ENCODE data around the gene TTI1. TPM values are rescaled to one million over a fixed set of nuclear protein-coding genes. Genes with fewer than 3 reads are reported as not detected.

The TTI1 gene
- total RNA-seq (2021; ENCODE audit: unreplicated experiment), result 26.6 TPM
- 12.9 TPM for polyA plus RNA-seq (2012; ENCODE audit: insufficient read length)
- percentile 83 among the genes with signal in this experiment for Bru-seq, nascent RNA
- percentile 81 among the genes with signal in this experiment for BruChase-seq, experiment 1, labeled RNA remaining after a 2-hour chase
- BruChase-seq, experiment 2, labeled RNA remaining after a 6-hour chase, result percentile 72 among the genes with signal in this experiment
- long read RNA-seq, transcript TTI1-201 (8 exons, 3,825 nt), result major isoform, 37 of 65 reads
- long read RNA-seq, partial matches to known transcripts, result 12 of 65 reads
- long read RNA-seq, other reads (novel, unspliced or antisense), result 11 of 65 reads

- no TSS peak for BruUV-seq (replicated peaks)
- intact Hi-C loops (cut with micrococcal nuclease; ENCODE audit: unreplicated experiment) (no loop called here), in situ Hi-C loops (cut with HindIII; ENCODE audit: low pct_unique_long_range_greater_than_20kb, low sequenced_read_pairs) (no loop called here)
- ATAC-seq (peak; percentile 96), DNase-seq (ENCODE audit: low read depth, low spot score) (peak; percentile 69)
- H3K4me3 ChIP-seq (ENCODE audit: low read depth in 2 of 2, low read length in 2 of 2), result peak within 1 kb of the TSS; percentile 94
- peak within 1 kb of the TSS; percentile 93 for H3K27ac ChIP-seq (ENCODE audit: low read length)
- H3K4me1 ChIP-seq (ENCODE audit: control insufficient read depth, insufficient read depth, low read length), result peaks cover 28% of the 10 kb centered on the region
- no peaks in the 10 kb centered on the region for H3K27me3 ChIP-seq (ENCODE audit: control insufficient read depth, insufficient read depth, low read length)
- TF ChIP-seq SIN3A (IDR thresholded peaks at IDR 0.05; ENCODE audit: borderline replicate concordance, insufficient read depth, low read depth, low read length), result 0 out of 2 replicates have a peak, but pooled peaks have one; percentile 29
- TF ChIP-seq, protein P1, sequence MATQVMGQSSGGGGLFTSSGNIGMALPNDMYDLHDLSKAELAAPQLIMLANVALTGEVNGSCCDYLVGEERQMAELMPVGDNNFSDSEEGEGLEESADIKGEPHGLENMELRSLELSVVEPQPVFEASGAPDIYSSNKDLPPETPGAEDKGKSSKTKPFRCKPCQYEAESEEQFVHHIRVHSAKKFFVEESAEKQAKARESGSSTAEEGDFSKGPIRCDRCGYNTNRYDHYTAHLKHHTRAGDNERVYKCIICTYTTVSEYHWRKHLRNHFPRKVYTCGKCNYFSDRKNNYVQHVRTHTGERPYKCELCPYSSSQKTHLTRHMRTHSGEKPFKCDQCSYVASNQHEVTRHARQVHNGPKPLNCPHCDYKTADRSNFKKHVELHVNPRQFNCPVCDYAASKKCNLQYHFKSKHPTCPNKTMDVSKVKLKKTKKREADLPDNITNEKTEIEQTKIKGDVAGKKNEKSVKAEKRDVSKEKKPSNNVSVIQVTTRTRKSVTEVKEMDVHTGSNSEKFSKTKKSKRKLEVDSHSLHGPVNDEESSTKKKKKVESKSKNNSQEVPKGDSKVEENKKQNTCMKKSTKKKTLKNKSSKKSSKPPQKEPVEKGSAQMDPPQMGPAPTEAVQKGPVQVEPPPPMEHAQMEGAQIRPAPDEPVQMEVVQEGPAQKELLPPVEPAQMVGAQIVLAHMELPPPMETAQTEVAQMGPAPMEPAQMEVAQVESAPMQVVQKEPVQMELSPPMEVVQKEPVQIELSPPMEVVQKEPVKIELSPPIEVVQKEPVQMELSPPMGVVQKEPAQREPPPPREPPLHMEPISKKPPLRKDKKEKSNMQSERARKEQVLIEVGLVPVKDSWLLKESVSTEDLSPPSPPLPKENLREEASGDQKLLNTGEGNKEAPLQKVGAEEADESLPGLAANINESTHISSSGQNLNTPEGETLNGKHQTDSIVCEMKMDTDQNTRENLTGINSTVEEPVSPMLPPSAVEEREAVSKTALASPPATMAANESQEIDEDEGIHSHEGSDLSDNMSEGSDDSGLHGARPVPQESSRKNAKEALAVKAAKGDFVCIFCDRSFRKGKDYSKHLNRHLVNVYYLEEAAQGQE (IDR thresholded peaks at IDR 0.05; ENCODE audit: insufficient read depth in 1 of 2, low read depth in 2 of 2, low read length in 1 of 2), result no peak; a peak in 1 of 4 replicates
- TF ChIP-seq POLR2AphosphoS5 (IDR thresholded peaks at IDR 0.05; ENCODE audit: low read depth, low read length), result peak; percentile 89
- TF ChIP-seq CTCF (IDR thresholded peaks at IDR 0.05), result no peak
- peak; percentile 64 for TF ChIP-seq TCF7L2 (IDR thresholded peaks at IDR 0.05; ENCODE audit: low read depth, low read length)
- H3K36me3 ChIP-seq (ENCODE audit: control insufficient read depth, insufficient read depth, low read length), result peaks cover 8% of the 10 kb centered on the region
- ChIA-PET POLR2A (interaction anchor here (0.7 to 1.3 kb wide), 2 partner anchors 10 to 19 kb away, joined by 4 to 5 read pairs; no protein-coding TSS in a partner anchor), CTCF (no interaction called here)
- no peaks in the 10 kb centered on the region for H3K9me3 ChIP-seq (ENCODE audit: control insufficient read depth, insufficient read depth, low read depth, low read length)
Observed at GRCh38 chr20:38033330-38034107, at the start of gene TTI1, which contains the start of gene RPRD1B. TTI1 (minus strand) TSS chr20:38033456; CDS start chr20:38013816, 19,640 bp downstream. RPRD1B (plus strand) TSS chr20:38033746; CDS start chr20:38033948, 202 bp downstream.

DNA sequence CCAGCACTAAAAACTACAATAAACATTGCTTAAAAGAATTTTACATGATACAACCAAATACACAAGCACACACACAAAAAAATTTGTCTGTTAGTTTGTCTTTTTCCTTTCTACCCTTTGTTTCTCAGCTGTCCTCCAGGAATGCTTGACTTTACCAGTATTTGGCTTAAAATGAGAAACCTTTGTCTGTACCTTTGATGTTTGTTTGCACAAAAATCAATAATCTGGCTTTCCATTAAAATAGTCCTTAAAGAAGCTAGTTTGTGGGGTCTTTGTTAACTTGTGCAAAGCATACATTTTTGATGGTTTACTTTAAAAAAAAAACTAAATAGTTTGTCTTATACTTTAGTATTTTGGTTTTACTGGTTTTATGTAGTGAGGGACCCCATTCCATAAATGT, 49.6 kb upstream of the TTI1 start:
- in situ Hi-C loops (cut with HindIII; ENCODE audit: low pct_unique_long_range_greater_than_20kb, low sequenced_read_pairs) (no loop called here), intact Hi-C loops (cut with micrococcal nuclease; ENCODE audit: unreplicated experiment) (no loop called here)
- Histone ChIP-seq H3K4me3 (ENCODE audit: low read depth in 2 of 2, low read length in 2 of 2) (no peak overlapping the region), H3K27me3 (ENCODE audit: control insufficient read depth, insufficient read depth, low read length) (no peaks in the 10 kb centered on the region), H3K4me1 (ENCODE audit: control insufficient read depth, insufficient read depth, low read length) (0 out of 2 replicates have a peak, but pooled peaks cover 4% of the 10 kb centered on the region), H3K27ac (ENCODE audit: low read length) (no peak overlapping the region; the same call in 1 of the 2 replicates), H3K36me3 (ENCODE audit: control insufficient read depth, insufficient read depth, low read length) (peaks cover 5% of the 10 kb centered on the region), H3K9me3 (ENCODE audit: control insufficient read depth, insufficient read depth, low read depth, low read length) (no peaks in the 10 kb centered on the region)
- TF ChIP-seq, protein P1 (IDR thresholded peaks at IDR 0.05; ENCODE audit: insufficient read depth in 1 of 2, low read depth in 2 of 2, low read length in 1 of 2), result no peak
- TF ChIP-seq TCF7L2 (IDR thresholded peaks at IDR 0.05; ENCODE audit: low read depth, low read length) (0 out of 2 replicates have a peak, but pooled peaks have one; percentile 20), CTCF (IDR thresholded peaks at IDR 0.05) (no peak), POLR2AphosphoS5 (IDR thresholded peaks at IDR 0.05; ENCODE audit: low read depth, low read length) (no peak)
- ChIA-PET CTCF (interaction anchor here (1.0 kb wide), 1 partner anchor 10 kb away, joined by 4 read pairs; no protein-coding TSS in a partner anchor), POLR2A (no interaction called here)
- DNase-seq (ENCODE audit: low read depth, low spot score) (no peak), ATAC-seq (no peak)
- BruUV-seq (replicated peaks), result no TSS peak

Measured in Panc1 (cell line).